ENCODE data around the gene WDTC1. TPM values are rescaled to one million over a fixed set of nuclear protein-coding genes. Genes with fewer than 3 reads are reported as not detected.
"Not testable (repeated sequence)": the region's sequence is repeated elsewhere in the genome, so short reads cannot be mapped to it uniquely, and the experiment has no call there.

The WDTC1 gene, protein sequence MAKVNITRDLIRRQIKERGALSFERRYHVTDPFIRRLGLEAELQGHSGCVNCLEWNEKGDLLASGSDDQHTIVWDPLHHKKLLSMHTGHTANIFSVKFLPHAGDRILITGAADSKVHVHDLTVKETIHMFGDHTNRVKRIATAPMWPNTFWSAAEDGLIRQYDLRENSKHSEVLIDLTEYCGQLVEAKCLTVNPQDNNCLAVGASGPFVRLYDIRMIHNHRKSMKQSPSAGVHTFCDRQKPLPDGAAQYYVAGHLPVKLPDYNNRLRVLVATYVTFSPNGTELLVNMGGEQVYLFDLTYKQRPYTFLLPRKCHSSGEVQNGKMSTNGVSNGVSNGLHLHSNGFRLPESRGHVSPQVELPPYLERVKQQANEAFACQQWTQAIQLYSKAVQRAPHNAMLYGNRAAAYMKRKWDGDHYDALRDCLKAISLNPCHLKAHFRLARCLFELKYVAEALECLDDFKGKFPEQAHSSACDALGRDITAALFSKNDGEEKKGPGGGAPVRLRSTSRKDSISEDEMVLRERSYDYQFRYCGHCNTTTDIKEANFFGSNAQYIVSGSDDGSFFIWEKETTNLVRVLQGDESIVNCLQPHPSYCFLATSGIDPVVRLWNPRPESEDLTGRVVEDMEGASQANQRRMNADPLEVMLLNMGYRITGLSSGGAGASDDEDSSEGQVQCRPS
- 28.2 TPM for polyA plus RNA-seq (2013, experiment 1 of 2)
- 24.3 TPM for polyA plus RNA-seq (2013, experiment 2 of 2)

DNA sequence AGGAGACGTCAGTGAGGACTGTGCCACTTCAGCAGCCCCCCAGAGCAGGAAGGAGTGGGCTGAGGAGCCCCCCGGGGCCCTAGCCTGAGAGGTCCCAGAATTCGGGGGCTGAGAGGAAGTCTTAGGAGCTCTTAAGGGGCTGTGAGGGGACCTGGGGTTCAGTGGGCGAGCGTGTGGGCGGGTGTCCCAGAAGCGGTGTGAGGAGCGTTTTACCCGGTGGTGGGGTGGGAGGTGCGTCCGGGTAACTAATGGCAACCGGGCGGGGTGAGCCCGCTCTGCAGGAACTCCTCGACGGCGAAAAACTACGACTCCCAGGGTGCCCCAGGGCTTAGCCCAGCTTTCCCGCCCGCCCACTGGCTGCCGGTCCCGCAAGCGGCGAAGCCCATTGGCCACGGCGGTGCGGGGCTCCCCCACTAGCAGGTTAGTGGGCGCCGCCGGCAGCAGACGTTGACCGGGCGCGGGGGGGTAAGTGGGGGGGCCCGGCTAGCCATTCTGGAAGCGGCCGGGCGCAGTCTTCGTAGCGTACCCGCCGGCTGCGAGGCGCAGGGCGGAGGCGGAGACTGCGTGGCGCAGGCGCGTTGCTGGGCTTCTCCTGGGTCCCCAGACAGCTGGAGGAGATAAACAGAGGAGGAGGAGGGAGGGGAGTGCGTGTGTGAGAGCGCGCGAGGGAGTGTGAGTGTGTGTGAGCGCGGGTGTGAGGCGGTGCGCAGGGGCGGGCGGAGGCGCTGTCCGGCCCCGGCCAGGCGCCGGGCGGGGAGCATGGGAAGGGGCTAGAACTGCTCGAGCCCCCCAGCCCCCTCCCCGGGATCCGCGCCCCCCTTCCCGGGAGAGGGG, at the start of gene WDTC1:
Gene WDTC1 (plus strand): TSS at position 584 of the 834 bp plus-strand sequence. CDS start 26,423 bp downstream, outside the sequence.
- WGBS, 2 experiments (ENCODE audit: insufficient coverage in 2 of 2), result 0 to 4% methylated on average over 43 of the region's 71 CpGs
- H3K4me1 ChIP-seq (ENCODE audit: control insufficient read depth, insufficient read depth, low read length, poor library complexity, severe bottlenecking), result peaks cover 2% of the 10 kb centered on the region
- peak within 1 kb of the TSS; percentile 69 for H3K4me3 ChIP-seq (ENCODE audit: extremely low read depth, insufficient read depth, low read length, poor library complexity, severe bottlenecking)
- H3K36me3 ChIP-seq (ENCODE audit: control insufficient read depth, insufficient read depth, low read length), result no peaks in the 10 kb centered on the region
- no peaks in the 10 kb centered on the region for H3K9me3 ChIP-seq (ENCODE audit: control insufficient read depth, low read length)
- H3K27ac ChIP-seq (ENCODE audit: low read depth, low read length, severe bottlenecking), result peak within 1 kb of the TSS; percentile 53

DNA sequence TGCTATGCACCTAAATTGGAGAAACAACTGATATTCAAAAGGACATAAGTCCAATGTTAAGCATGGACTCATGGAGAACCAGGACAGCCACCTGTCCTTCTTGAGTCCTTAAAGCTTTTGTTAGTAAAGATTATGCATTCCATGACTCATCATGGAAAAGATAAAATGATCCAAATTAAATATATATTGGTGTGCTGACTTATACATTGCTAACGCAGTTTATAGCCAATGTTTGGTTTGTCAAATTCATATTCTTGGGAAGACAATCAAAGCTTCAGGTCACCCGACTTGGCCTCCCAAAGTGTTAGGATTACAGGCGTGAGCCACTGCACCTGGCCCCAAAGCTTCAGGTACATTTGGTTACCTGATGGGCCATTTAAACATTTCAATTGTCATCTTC, 49.8 kb upstream of the WDTC1 start:
- peaks cover 14% of the 10 kb centered on the region for H3K9me3 ChIP-seq (ENCODE audit: control insufficient read depth, low read length)
- WGBS, 2 experiments (ENCODE audit: insufficient coverage in 2 of 2), result 67 to 86% methylated on average over 1 to 3 of the region's 3 CpGs
- not testable (repeated sequence) for H3K4me3 ChIP-seq (ENCODE audit: extremely low read depth, insufficient read depth, low read length, poor library complexity, severe bottlenecking); H3K4me1 ChIP-seq (ENCODE audit: control insufficient read depth, insufficient read depth, low read length, poor library complexity, severe bottlenecking); H3K36me3 ChIP-seq (ENCODE audit: control insufficient read depth, insufficient read depth, low read length); H3K27ac ChIP-seq (ENCODE audit: low read depth, low read length, severe bottlenecking)

DNA sequence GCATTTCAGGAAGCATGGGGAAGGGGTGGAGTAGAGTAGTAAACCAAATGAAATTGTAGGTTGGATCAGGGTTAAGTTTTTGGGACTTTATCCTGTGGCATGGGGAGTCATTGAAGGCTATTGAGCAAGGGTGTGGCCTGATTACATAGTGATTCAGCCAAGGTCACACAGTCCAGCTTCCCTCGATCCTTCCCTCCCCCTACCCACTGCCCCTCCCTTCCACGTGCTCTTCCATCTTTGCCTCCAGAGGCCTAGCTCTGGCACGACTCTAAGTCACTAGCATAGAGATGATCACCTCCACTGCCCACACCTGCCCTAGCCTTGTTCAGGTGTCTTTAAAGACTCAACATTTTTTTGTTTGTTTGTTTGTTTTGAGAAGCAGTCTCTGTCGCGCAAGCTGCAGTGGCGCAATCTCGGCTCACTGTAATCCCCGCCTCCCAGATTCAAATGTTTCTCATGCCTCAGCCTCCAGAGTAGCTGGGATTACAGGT, 42.3 kb upstream of the WDTC1 start:
- no peak overlapping the region for H3K4me3 ChIP-seq (ENCODE audit: extremely low read depth, insufficient read depth, low read length, poor library complexity, severe bottlenecking)
- H3K4me1 ChIP-seq (ENCODE audit: control insufficient read depth, insufficient read depth, low read length, poor library complexity, severe bottlenecking), result no peaks in the 10 kb centered on the region
- H3K9me3 ChIP-seq (ENCODE audit: control insufficient read depth, low read length), result no peaks in the 10 kb centered on the region
- H3K36me3 ChIP-seq (ENCODE audit: control insufficient read depth, insufficient read depth, low read length), result no peaks in the 10 kb centered on the region
- WGBS, 2 experiments (ENCODE audit: insufficient coverage in 2 of 2), result 86 to 96% methylated on average over 8 of the region's 8 CpGs
- H3K27ac ChIP-seq (ENCODE audit: low read depth, low read length, severe bottlenecking), result no peak overlapping the region

DNA sequence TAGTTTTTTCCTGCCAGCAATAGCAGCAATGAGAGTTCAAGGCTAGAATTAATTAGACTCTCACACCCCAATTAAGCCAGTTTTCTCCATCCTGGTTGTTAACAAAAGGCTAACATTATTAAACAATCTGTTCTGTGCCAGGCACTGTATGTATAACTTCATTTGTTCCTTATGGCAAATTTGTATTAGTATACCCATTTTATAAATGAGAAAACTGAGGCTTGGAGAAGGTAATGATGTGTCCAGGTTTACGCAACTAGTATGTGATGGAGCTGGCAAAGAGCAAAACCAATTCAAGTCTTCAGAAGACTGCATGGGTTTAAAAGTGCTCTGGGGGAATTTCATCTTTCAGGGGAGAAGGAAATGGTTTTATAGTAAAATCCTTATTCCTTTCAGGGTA, 41.2 kb upstream of the WDTC1 start:
- H3K9me3 ChIP-seq (ENCODE audit: control insufficient read depth, low read length), result no peaks in the 10 kb centered on the region
- H3K4me3 ChIP-seq (ENCODE audit: extremely low read depth, insufficient read depth, low read length, poor library complexity, severe bottlenecking), result no peak overlapping the region
- H3K27ac ChIP-seq (ENCODE audit: low read depth, low read length, severe bottlenecking), result no peak overlapping the region
- WGBS, 2 experiments (ENCODE audit: insufficient coverage in 2 of 2), result 88 to 100% methylated on average over 1 of the region's 1 CpG
- no peaks in the 10 kb centered on the region for H3K4me1 ChIP-seq (ENCODE audit: control insufficient read depth, insufficient read depth, low read length, poor library complexity, severe bottlenecking)
- H3K36me3 ChIP-seq (ENCODE audit: control insufficient read depth, insufficient read depth, low read length), result no peaks in the 10 kb centered on the region

DNA sequence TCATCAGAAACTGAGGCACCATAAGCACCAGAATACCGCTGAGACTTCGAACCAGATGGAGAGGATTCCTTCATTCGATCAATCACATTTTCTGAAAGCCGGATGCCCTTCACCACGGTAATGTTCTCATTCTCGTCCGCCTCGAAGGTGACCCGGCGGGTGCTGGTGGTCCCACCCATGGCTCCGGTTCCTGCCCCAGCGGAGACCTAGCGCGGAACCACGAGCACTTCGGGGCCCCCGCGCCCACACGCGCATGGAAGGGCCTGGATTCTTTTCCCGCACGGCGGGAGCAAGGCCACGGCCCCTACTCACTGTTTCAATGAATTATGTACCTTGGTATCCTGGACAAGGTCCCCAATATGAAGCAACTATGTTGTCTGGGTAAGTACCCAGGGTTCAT, 33.1 kb upstream of the WDTC1 start:
- 94 to 97% methylated on average over 12 to 20 of the region's 24 CpGs for WGBS, 2 experiments (ENCODE audit: insufficient coverage in 2 of 2)
- Histone ChIP-seq H3K36me3 (ENCODE audit: control insufficient read depth, insufficient read depth, low read length) (no peaks in the 10 kb centered on the region), H3K27ac (ENCODE audit: low read depth, low read length, severe bottlenecking) (no peak overlapping the region), H3K4me3 (ENCODE audit: extremely low read depth, insufficient read depth, low read length, poor library complexity, severe bottlenecking) (no peak overlapping the region), H3K4me1 (ENCODE audit: control insufficient read depth, insufficient read depth, low read length, poor library complexity, severe bottlenecking) (no peaks in the 10 kb centered on the region), H3K9me3 (ENCODE audit: control insufficient read depth, low read length) (no peaks in the 10 kb centered on the region)

DNA sequence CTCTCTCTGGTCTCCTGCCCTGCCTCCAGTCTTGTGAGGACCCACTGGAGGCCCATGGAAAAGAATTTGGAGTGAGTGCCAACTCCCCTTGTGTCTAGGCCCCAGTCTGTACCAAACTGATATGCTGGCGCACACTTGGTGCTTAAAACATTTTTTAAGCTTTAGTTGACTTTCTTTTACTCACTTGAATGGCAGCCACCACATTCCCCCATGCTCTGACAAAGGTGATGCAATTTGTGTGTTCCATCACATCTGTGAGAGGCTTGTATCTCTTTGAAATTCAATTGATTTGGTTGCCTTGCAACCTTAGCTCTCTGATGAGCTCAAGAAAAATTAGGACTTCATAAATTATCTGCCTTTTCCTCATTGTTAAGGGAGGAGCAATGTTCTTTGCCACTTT, 30.5 kb upstream of the WDTC1 start:
- no peaks in the 10 kb centered on the region for H3K4me1 ChIP-seq (ENCODE audit: control insufficient read depth, insufficient read depth, low read length, poor library complexity, severe bottlenecking)
- no peaks in the 10 kb centered on the region for H3K9me3 ChIP-seq (ENCODE audit: control insufficient read depth, low read length)
- H3K27ac ChIP-seq (ENCODE audit: low read depth, low read length, severe bottlenecking), result no peak overlapping the region
- no peak overlapping the region for H3K4me3 ChIP-seq (ENCODE audit: extremely low read depth, insufficient read depth, low read length, poor library complexity, severe bottlenecking)
- 100% methylated on average over 1 of the region's 1 CpG; no CpG with 5 or more reads in 1 of the 2 experiments for WGBS, 2 experiments (ENCODE audit: insufficient coverage in 2 of 2)
- no peaks in the 10 kb centered on the region for H3K36me3 ChIP-seq (ENCODE audit: control insufficient read depth, insufficient read depth, low read length)

DNA sequence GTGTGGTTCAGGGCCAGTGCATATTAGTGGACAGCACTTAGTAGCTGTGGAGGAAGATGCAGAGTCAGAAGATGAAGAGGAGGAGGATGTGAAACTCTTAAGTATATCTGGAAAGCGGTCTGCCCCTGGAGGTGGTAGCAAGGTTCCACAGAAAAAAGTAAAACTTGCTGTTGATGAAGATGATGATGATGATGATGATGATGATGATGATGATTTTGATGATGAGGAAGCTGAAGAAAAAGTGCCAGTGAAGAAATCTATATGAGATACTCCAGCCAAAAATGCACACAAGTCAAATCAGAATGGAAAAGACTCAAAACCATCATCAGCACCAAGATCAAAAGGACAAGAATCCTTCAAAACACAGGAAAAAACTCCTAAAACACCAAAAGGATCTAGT, 27.2 kb upstream of the WDTC1 start:
- H3K27ac ChIP-seq (ENCODE audit: low read depth, low read length, severe bottlenecking); H3K4me1 ChIP-seq (ENCODE audit: control insufficient read depth, insufficient read depth, low read length, poor library complexity, severe bottlenecking); H3K36me3 ChIP-seq (ENCODE audit: control insufficient read depth, insufficient read depth, low read length); H3K9me3 ChIP-seq (ENCODE audit: control insufficient read depth, low read length); H3K4me3 ChIP-seq (ENCODE audit: extremely low read depth, insufficient read depth, low read length, poor library complexity, severe bottlenecking): not testable (repeated sequence)
- 83 to 100% methylated on average over 1 of the region's 1 CpG for WGBS, 2 experiments (ENCODE audit: insufficient coverage in 2 of 2)

DNA sequence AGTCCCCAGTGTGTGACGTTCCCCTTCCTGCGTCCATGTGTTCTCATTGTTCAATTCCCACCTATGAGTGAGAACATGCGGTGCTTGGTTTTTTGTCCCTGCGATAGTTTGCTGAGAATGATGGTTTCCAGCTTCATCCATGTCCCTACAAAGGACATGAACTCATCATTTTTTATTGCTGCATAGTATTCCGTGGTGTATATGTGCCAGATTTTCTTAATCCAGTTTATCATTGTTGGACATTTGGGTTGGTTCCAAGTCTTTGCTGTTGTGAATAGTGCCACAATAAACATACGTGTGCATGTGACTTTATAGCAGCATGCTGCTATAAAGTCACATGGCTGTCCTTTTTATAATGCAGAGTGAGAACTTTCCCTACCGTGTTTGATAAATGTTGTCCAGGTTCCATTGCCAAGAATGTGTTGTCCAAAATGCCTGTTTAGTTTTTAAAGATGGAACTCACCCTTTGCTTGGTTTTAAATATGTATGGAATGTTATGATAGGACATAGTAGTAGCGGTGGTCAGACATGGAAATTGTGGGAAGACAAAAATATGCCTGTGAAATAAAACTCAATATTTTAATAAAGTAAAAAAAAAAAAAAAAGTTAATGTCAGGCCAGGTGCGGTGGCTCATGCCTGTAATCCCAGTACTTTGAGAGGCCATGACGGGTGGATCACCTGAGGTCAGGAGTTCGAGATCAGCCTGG, 26.1 kb upstream of the WDTC1 start:
- WGBS, 2 experiments (ENCODE audit: insufficient coverage in 2 of 2), result 92 to 97% methylated on average over 4 to 6 of the region's 11 CpGs
- not testable (repeated sequence) for H3K9me3 ChIP-seq (ENCODE audit: control insufficient read depth, low read length); H3K27ac ChIP-seq (ENCODE audit: low read depth, low read length, severe bottlenecking); H3K4me1 ChIP-seq (ENCODE audit: control insufficient read depth, insufficient read depth, low read length, poor library complexity, severe bottlenecking); H3K36me3 ChIP-seq (ENCODE audit: control insufficient read depth, insufficient read depth, low read length); H3K4me3 ChIP-seq (ENCODE audit: extremely low read depth, insufficient read depth, low read length, poor library complexity, severe bottlenecking)

DNA sequence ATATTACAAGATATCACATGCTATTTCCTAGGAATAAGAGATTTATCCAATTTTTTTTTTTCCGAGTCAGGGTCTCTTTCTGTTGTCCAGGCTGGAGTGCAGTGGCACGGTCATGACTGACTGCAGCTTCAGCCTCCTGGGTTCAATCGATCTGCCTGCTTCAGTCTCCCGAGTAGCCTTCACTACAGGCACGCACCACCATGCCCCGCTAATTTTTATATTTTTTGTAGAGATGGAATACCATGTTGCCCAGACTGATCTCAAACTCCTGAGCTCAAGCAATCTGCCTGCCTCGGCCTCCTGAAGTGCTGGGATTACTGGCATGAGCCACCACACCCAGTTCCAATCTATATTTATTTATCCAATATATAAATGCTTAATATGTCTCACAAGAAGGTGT, 18.0 kb upstream of the WDTC1 start:
- Histone ChIP-seq H3K4me3 (ENCODE audit: extremely low read depth, insufficient read depth, low read length, poor library complexity, severe bottlenecking) (no peak overlapping the region), H3K4me1 (ENCODE audit: control insufficient read depth, insufficient read depth, low read length, poor library complexity, severe bottlenecking) (no peaks in the 10 kb centered on the region), H3K27ac (ENCODE audit: low read depth, low read length, severe bottlenecking) (no peak overlapping the region), H3K9me3 (ENCODE audit: control insufficient read depth, low read length) (no peaks in the 10 kb centered on the region), H3K36me3 (ENCODE audit: control insufficient read depth, insufficient read depth, low read length) (no peaks in the 10 kb centered on the region)
- WGBS, 2 experiments (ENCODE audit: insufficient coverage in 2 of 2), result 93 to 96% methylated on average over 3 of the region's 7 CpGs

DNA sequence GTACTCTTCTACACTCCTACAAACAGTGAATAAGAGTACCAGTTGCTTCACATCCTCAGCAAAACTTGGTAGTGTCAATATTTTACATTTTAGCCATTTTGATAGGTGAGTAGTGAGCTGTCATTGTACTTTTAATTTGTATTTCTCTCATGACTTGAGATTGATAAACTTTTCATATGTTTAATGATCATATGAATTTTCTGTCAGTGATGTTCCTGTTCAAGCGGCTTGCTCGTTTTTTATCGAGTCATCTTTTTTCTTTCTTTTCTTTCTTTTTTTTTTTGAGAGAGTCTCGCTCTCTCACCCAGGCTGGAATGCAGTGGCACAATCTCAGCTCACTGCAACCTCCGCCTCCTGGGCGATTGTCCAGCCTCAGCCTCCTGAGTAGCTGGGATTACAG, 17.0 kb upstream of the WDTC1 start:
- Histone ChIP-seq H3K4me1 (ENCODE audit: control insufficient read depth, insufficient read depth, low read length, poor library complexity, severe bottlenecking) (no peaks in the 10 kb centered on the region), H3K27ac (ENCODE audit: low read depth, low read length, severe bottlenecking) (no peak overlapping the region), H3K4me3 (ENCODE audit: extremely low read depth, insufficient read depth, low read length, poor library complexity, severe bottlenecking) (no peak overlapping the region), H3K36me3 (ENCODE audit: control insufficient read depth, insufficient read depth, low read length) (no peaks in the 10 kb centered on the region), H3K9me3 (ENCODE audit: control insufficient read depth, low read length) (no peaks in the 10 kb centered on the region)
- 90 to 93% methylated on average over 2 of the region's 6 CpGs for WGBS, 2 experiments (ENCODE audit: insufficient coverage in 2 of 2)
